Hepatocyte (in vitro differentiated cells): Measurements from ENCODE around the gene MXI1. TPM values are rescaled to one million over a fixed set of nuclear protein-coding genes. Genes with fewer than 3 reads are reported as not detected.

Source experiments
- DNase-seq: peaks from one replicate; pipeline ENCODE4 v3.0.0-alpha.2; 2016; ENCODE audit warnings: low spot score
- H2AFZ ChIP-seq: fragments of 200-600 bp; sonication (generic); 2 replicates; pipeline ENCODE4 v1.6.0; 2016; ENCODE audit warnings: antibody characterized with exemption, mild to moderate bottlenecking
- H3K27ac ChIP-seq: fragments of 200-600 bp; sonication (generic); 2 replicates; pipeline ENCODE4 v1.5.1; 2016; ENCODE audit warnings: mild to moderate bottlenecking
- H3K27me3 ChIP-seq: fragments of 200-600 bp; sonication (generic); 2 replicates; pipeline ENCODE4 v1.6.1; 2016
- H3K36me3 ChIP-seq: fragments of 200-600 bp; sonication (generic); replicated peaks from 2 replicates; pipeline ENCODE4 v1.5.1; 2016; ENCODE audit warnings: low read depth; ENCODE audit not compliant: insufficient read depth
- H3K4me1 ChIP-seq: fragments of 200-600 bp; sonication (generic); 2 replicates; pipeline ENCODE4 v1.5.1; 2016; ENCODE audit warnings: mild to moderate bottlenecking, moderate library complexity; ENCODE audit not compliant: insufficient read depth
- H3K4me2 ChIP-seq: fragments of 200-600 bp; sonication (generic); 2 replicates; pipeline ENCODE4 v1.6.0; 2016
- H3K4me3 ChIP-seq: fragments of 200-600 bp; sonication (generic); 2 replicates; pipeline ENCODE4 v1.5.1; 2016; ENCODE audit warnings: mild to moderate bottlenecking
- H3K79me2 ChIP-seq: fragments of 200-600 bp; sonication (generic); 2 replicates; pipeline ENCODE4 v1.6.0; 2017; ENCODE audit warnings: mild to moderate bottlenecking
- H3K9me2 ChIP-seq: fragments of 200-600 bp; sonication (generic); replicated peaks from 2 replicates; pipeline ENCODE4 v1.6.0; 2017; ENCODE audit warnings: mild to moderate bottlenecking; ENCODE audit not compliant: insufficient read depth
- H3K9me3 ChIP-seq: fragments of 200-600 bp; sonication (generic); 2 replicates; pipeline ENCODE4 v1.5.1; 2016; ENCODE audit warnings: low read depth, mild to moderate bottlenecking
- H4K20me1 ChIP-seq: fragments of 200-600 bp; sonication (generic); 2 replicates; pipeline ENCODE4 v1.6.0; 2016; ENCODE audit warnings: mild to moderate bottlenecking; ENCODE audit not compliant: insufficient read depth, poor library complexity, severe bottlenecking
- EZH2 ChIP-seq: fragments of 200-600 bp; sonication (generic); IDR thresholded peaks from 2 replicates; pipeline ENCODE4 v1.6.1; 2016; ENCODE audit warnings: antibody characterized with exemption, mild to moderate bottlenecking, borderline replicate concordance
- EZH2phosphoT487 ChIP-seq: fragments of 200-600 bp; sonication (generic); IDR thresholded peaks from one replicate; pipeline ENCODE4 v1.6.1; 2018; ENCODE audit warnings: antibody characterized with exemption, mild to moderate bottlenecking, low read depth, moderate library complexity; ENCODE audit not compliant: unreplicated experiment, severe bottlenecking
- WGBS: methylation state at CpG from one replicate; pipeline ENCODE4 v1.1.6; 2016; ENCODE audit warnings: low lambda C conversion rate; ENCODE audit errors: missing lambda C conversion rate; 5-methylcytosine and 5-hydroxymethylcytosine counted together
- polyA plus RNA-seq: library from polyadenylated mRNA; unstranded; fragments of >200 nt; fragmentation: Nextera tagmentation; extraction: Ambion mirVana; gene quantifications from 2 replicates; pipeline ENCODE4 v1.2.1, GENCODE V29; 2016
- total RNA-seq: library from RNA; depleted of rRNA; stranded (reverse); fragments of >200 nt; gene quantifications from 2 replicates; pipeline ENCODE4 v1.2.3, GENCODE V29; 2014
- TF ChIP-seq, protein P1 (sequence below): fragments of 200-600 bp; sonication (generic); IDR thresholded peaks from 2 replicates; pipeline ENCODE4 v1.5.1; 2016; ENCODE audit warnings: antibody characterized with exemption, mild to moderate bottlenecking; ENCODE audit not compliant: poor library complexity

The MXI1 gene
- total and polyA plus RNA-seq, 2 experiments from 2014 or later, result 14.2 to 14.8 TPM

DNA sequence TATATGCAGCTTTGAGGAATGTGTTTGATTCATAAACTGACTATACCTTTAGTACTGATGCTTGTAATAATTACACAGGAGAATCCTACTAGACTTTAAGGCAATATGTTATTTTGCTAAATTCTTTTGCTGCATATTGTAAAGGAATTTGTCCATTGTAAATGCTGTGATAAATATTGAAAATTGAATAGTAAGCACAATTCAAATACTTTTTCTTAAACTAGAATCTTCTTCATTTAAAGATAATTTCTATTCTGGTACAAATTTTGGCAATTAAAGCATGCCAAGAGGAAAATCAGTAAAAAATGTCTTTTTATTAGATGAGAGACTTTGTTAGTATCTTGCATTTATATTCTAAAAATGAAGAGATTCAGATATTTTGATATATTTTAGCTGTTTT is 51.9 kb downstream of the MXI1 start:
- Histone ChIP-seq H3K27me3 (no peaks in the 10 kb centered on the region), H3K27ac (no peak overlapping the region), H3K9me3 (no peaks in the 10 kb centered on the region), H4K20me1 (no peaks in the 10 kb centered on the region), H3K4me1 (no peaks in the 10 kb centered on the region), H3K36me3 (no peaks in the 10 kb centered on the region), H3K9me2 (no peaks in the 10 kb centered on the region), H3K79me2 (peaks cover 3% of the 10 kb centered on the region), H2AFZ (no peak overlapping the region), H3K4me3 (no peak overlapping the region), H3K4me2 (no peak overlapping the region)
- DNase-seq, result no peak
- TF ChIP-seq, protein P1, sequence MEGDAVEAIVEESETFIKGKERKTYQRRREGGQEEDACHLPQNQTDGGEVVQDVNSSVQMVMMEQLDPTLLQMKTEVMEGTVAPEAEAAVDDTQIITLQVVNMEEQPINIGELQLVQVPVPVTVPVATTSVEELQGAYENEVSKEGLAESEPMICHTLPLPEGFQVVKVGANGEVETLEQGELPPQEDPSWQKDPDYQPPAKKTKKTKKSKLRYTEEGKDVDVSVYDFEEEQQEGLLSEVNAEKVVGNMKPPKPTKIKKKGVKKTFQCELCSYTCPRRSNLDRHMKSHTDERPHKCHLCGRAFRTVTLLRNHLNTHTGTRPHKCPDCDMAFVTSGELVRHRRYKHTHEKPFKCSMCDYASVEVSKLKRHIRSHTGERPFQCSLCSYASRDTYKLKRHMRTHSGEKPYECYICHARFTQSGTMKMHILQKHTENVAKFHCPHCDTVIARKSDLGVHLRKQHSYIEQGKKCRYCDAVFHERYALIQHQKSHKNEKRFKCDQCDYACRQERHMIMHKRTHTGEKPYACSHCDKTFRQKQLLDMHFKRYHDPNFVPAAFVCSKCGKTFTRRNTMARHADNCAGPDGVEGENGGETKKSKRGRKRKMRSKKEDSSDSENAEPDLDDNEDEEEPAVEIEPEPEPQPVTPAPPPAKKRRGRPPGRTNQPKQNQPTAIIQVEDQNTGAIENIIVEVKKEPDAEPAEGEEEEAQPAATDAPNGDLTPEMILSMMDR, result no peak
- no peak for TF ChIP-seq EZH2phosphoT487
- TF ChIP-seq EZH2, result no peak

DNA sequence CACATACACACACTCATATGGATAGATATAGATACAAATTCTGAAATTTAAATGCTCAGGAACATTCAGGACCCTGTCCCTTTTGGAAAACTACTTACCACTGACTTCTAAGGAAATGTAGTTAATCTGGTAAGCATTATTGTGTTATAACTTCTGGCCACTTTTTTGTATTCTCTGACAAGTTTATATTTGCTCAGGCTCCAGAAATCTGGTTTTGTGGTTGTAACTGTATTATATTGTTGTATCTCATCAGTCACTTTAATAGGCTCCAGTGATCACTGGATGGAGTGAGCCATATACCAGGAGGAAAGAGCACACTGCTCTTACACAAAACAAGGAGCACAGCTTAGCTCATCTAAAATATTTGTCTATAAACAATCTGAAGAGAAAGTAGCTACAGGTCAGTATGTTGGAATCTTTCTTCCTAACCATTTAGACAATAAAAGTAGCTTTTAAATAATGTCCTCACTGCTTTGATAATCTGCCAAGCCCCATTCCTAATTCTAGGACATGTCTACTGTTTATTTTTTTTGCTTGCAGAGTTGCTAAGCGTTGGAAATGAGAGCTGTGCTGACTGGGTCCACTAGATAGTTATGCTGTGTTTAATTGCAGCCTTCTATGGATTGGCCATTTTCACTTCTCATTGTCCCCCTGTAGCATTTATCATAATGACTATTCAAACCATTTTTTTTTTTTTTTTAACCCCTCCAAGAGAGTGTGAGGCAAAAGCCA is 53.5 kb downstream of the MXI1 start:
- Histone ChIP-seq H3K4me2 (no peak overlapping the region), H3K79me2 (peaks cover 3% of the 10 kb centered on the region), H3K4me3 (no peak overlapping the region), H3K9me2 (no peaks in the 10 kb centered on the region), H4K20me1 (no peaks in the 10 kb centered on the region), H2AFZ (no peak overlapping the region), H3K27ac (no peak overlapping the region), H3K9me3 (no peaks in the 10 kb centered on the region), H3K36me3 (no peaks in the 10 kb centered on the region), H3K4me1 (no peaks in the 10 kb centered on the region), H3K27me3 (no peaks in the 10 kb centered on the region)
- 90% methylated on average over 1 of the region's 1 CpG for WGBS
- TF ChIP-seq EZH2phosphoT487 (no peak), EZH2 (no peak)
- TF ChIP-seq, protein P1, result no peak
- no peak for DNase-seq

DNA sequence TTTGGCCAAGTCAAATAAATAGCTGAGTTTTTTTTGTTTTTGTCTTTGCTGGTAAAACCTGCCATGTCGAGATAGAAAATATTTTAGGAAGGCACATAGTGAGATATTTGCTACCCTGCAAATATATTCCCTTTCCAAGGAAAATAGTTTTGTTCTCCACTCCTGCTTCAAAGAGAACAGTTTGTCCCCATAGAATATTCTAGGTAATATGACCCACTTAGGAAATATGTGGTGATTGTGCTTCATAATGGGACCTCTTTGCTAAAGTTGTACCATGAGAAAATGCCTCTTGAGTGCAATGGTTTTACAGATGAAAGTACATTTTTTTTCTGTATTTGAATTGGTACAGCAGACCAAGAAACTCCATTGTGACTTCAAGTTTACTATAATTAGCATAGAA is 55.8 kb downstream of the MXI1 start:
- H3K79me2 ChIP-seq, result peaks cover 3% of the 10 kb centered on the region
- WGBS, result 94% methylated on average over 1 of the region's 1 CpG
- H3K4me1 ChIP-seq, result no peaks in the 10 kb centered on the region
- H3K36me3 ChIP-seq, result no peaks in the 10 kb centered on the region
- H3K9me2 ChIP-seq, result no peaks in the 10 kb centered on the region
- no peak overlapping the region for H3K27ac ChIP-seq
- no peaks in the 10 kb centered on the region for H4K20me1 ChIP-seq
- no peak for TF ChIP-seq EZH2phosphoT487
- no peak for TF ChIP-seq EZH2
- TF ChIP-seq, protein P1, result no peak
- no peak for DNase-seq
- no peaks in the 10 kb centered on the region for H3K9me3 ChIP-seq
- no peak overlapping the region for H2AFZ ChIP-seq
- no peak overlapping the region for H3K4me3 ChIP-seq
- no peak overlapping the region for H3K4me2 ChIP-seq
- no peaks in the 10 kb centered on the region for H3K27me3 ChIP-seq
